Trophoblast cell (in vitro differentiated cells and primary cell): Measurements from ENCODE around the gene FGF23.

Experiments used
- DNase-seq, 2 donors: peaks; one replicate each; pipeline ENCODE4 v3.0.0-alpha.2; 2016
- H2AFZ ChIP-seq: 2 replicates; pipeline ENCODE4 v1.6.1; 2013; ENCODE audit warnings: low read length, moderate library complexity, mild to moderate bottlenecking; ENCODE audit not compliant: insufficient read depth, poor library complexity
- H2AK5ac ChIP-seq: 2 replicates; pipeline ENCODE4 v1.6.1; 2013; ENCODE audit warnings: mild to moderate bottlenecking, low read length
- H2BK120ac ChIP-seq: 2 replicates; pipeline ENCODE4 v1.6.1; 2013; ENCODE audit warnings: low read length, mild to moderate bottlenecking, moderate library complexity; ENCODE audit not compliant: insufficient read depth, poor library complexity
- H2BK12ac ChIP-seq: 2 replicates; pipeline ENCODE4 v1.6.1; 2013; ENCODE audit warnings: mild to moderate bottlenecking, low read length, moderate library complexity
- H2BK5ac ChIP-seq: 2 replicates; pipeline ENCODE4 v1.6.1; 2013; ENCODE audit warnings: low read length, low read depth, moderate library complexity, mild to moderate bottlenecking; ENCODE audit not compliant: poor library complexity
- H3K14ac ChIP-seq: 2 replicates; pipeline ENCODE4 v1.6.1; 2013; ENCODE audit warnings: mild to moderate bottlenecking, low read length
- H3K18ac ChIP-seq: 2 replicates; pipeline ENCODE4 v1.6.1; 2013; ENCODE audit warnings: mild to moderate bottlenecking, low read length
- H3K23ac ChIP-seq: 2 replicates; pipeline ENCODE4 v1.6.1; 2013; ENCODE audit warnings: low read length
- H3K27ac ChIP-seq: 2 replicates; pipeline ENCODE4 v1.5.1; 2013; ENCODE audit warnings: low read depth, mild to moderate bottlenecking, inconsistent platforms, low read length, moderate library complexity
- H3K27me3 ChIP-seq: 2 replicates; pipeline ENCODE4 v1.6.1; 2013; ENCODE audit warnings: inconsistent platforms, mild to moderate bottlenecking, low read length, moderate library complexity; ENCODE audit not compliant: insufficient read depth
- H3K36me3 ChIP-seq, 2 experiments: 1 replicate in 1 of 2; 2 replicates in 1 of 2; pipeline ENCODE4 v1.6.1; 2013; ENCODE audit warnings: low read length in 2 of 2, mild to moderate bottlenecking in 2 of 2, moderate library complexity in 1 of 2; ENCODE audit not compliant: insufficient read depth in 2 of 2, control insufficient read depth in 1 of 2
- H3K4ac ChIP-seq: 2 replicates; pipeline ENCODE4 v1.6.1; 2013; ENCODE audit warnings: low read depth, mild to moderate bottlenecking, low read length, moderate library complexity
- H3K4me1 ChIP-seq, 2 experiments: 1 replicate in 1 of 2; 2 replicates in 1 of 2; pipeline ENCODE4 v1.6.1; 2013; ENCODE audit warnings: low read length in 2 of 2, mild to moderate bottlenecking in 2 of 2, moderate library complexity in 1 of 2; ENCODE audit not compliant: insufficient read depth in 2 of 2, control insufficient read depth in 1 of 2
- H3K4me2 ChIP-seq: 2 replicates; pipeline ENCODE4 v1.6.1; 2013; ENCODE audit warnings: inconsistent platforms, mild to moderate bottlenecking, low read length, moderate library complexity
- H3K4me3 ChIP-seq: 2 replicates; pipeline ENCODE4 v1.5.1; 2013; ENCODE audit warnings: mild to moderate bottlenecking, low read depth, low read length, inconsistent platforms
- H3K79me1 ChIP-seq: one replicate; pipeline ENCODE4 v1.6.1; 2013; ENCODE audit warnings: low read length
- H3K79me2 ChIP-seq: 2 replicates; pipeline ENCODE4 v1.6.1; 2013; ENCODE audit warnings: low read length, mild to moderate bottlenecking; ENCODE audit not compliant: control insufficient read depth, insufficient read depth, poor library complexity
- H3K9ac ChIP-seq: 2 replicates; pipeline ENCODE4 v1.6.1; 2013; ENCODE audit warnings: mild to moderate bottlenecking, low read length
- H3K9me3 ChIP-seq: 2 replicates; pipeline ENCODE4 v1.6.1; 2013; ENCODE audit warnings: low read depth, mild to moderate bottlenecking, control low read depth, inconsistent platforms, low read length; ENCODE audit not compliant: insufficient read depth
- H4K12ac ChIP-seq: 2 replicates; pipeline ENCODE4 v1.6.1; 2013; ENCODE audit warnings: low read depth, mild to moderate bottlenecking, low read length, moderate library complexity
- H4K8ac ChIP-seq: 2 replicates; pipeline ENCODE4 v1.6.1; 2013; ENCODE audit warnings: low read depth, mild to moderate bottlenecking, low read length, moderate library complexity
- H4K91ac ChIP-seq: one replicate; pipeline ENCODE4 v1.6.1; 2013; ENCODE audit warnings: low read depth, mild to moderate bottlenecking, low read length, moderate library complexity
- WGBS: extraction: QIAGEN DNeasy Blood & Tissue Kit; methylation state at CpG from one replicate; pipeline ENCODE4 v1.1.7; 2013; ENCODE audit warnings: missing lambda C conversion rate; ENCODE audit not compliant: insufficient read length, insufficient coverage; ENCODE audit errors: extremely low coverage; 5-methylcytosine and 5-hydroxymethylcytosine counted together

The FGF23 gene

DNA sequence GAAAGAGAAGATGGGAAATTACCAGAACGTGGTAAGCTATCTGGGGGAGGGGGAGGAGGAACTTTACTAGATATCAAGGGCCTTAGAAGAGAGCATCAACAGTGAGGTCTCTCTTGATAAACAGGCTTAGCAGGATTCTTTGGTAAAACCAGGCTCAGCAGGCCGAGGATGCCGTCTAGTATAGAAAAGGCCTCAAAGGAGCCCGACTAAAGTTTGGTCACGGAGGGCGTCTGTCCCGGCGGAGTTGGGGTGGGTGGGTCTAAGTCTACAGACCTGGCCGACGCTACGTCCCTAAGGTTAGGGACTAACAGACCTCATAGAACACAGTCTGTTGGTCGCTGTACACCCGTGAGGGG lies 59.0 kb downstream of the FGF23 start:
- H3K4ac ChIP-seq: no peak overlapping the region
- peak overlapping the region; percentile 71 for H3K27ac ChIP-seq
- no CpG with 5 or more reads among the region's 13 CpGs for WGBS
- H4K91ac ChIP-seq: peak overlapping the region; percentile 53
- H3K4me1 ChIP-seq: peaks cover 2 to 4% of the 10 kb centered on the region in 2 experiments
- H3K79me1 ChIP-seq: peaks cover 8% of the 10 kb centered on the region
- H3K14ac ChIP-seq: peak overlapping the region; percentile 49
- no peak overlapping the region for H3K23ac ChIP-seq
- H2AFZ ChIP-seq: peak overlapping the region; percentile 12
- peak overlapping the region; percentile 70 for H3K4me3 ChIP-seq
- H2AK5ac ChIP-seq: no peak overlapping the region
- peak overlapping the region; percentile 11 for H3K9ac ChIP-seq
- peak overlapping the region; percentile 63 for H3K4me2 ChIP-seq
- peak overlapping the region; percentile 85 for H4K8ac ChIP-seq
- H4K12ac ChIP-seq: peak overlapping the region; percentile 46
- H2BK5ac ChIP-seq: peak overlapping the region; percentile 49
- H3K27me3 ChIP-seq: no peaks in the 10 kb centered on the region
- no peak overlapping the region for H2BK12ac ChIP-seq
- peak; percentile 68 to 74 for DNase-seq
- H3K9me3 ChIP-seq: no peaks in the 10 kb centered on the region
- peaks cover 9% of the 10 kb centered on the region for H3K79me2 ChIP-seq
- peaks cover 4 to 5% of the 10 kb centered on the region in 2 experiments for H3K36me3 ChIP-seq
- no peak overlapping the region for H2BK120ac ChIP-seq
- H3K18ac ChIP-seq: peak overlapping the region; percentile 41
